OCI-LY7 (cell line): Measurements from ENCODE around the gene BCAR3.

ENCODE experiments used
- EZH2phosphoT487 ChIP-seq: fragments of 200-600 bp; sonication (generic); IDR thresholded peaks from 2 replicates; pipeline ENCODE4 v1.6.1; 2018; ENCODE audit warnings: low read depth, borderline replicate concordance, mild to moderate bottlenecking, mixed run types, antibody characterized with exemption, low read length, moderate library complexity, mixed read lengths
- TF ChIP-seq, protein P1 (sequence below): fragments of 200-600 bp; sonication (generic); conservative IDR thresholded peaks from 2 replicates; pipeline ENCODE4 v1.5.1; 2014; ENCODE audit warnings: mild to moderate bottlenecking, antibody characterized with exemption, low read length, moderate library complexity, mixed read lengths

DNA sequence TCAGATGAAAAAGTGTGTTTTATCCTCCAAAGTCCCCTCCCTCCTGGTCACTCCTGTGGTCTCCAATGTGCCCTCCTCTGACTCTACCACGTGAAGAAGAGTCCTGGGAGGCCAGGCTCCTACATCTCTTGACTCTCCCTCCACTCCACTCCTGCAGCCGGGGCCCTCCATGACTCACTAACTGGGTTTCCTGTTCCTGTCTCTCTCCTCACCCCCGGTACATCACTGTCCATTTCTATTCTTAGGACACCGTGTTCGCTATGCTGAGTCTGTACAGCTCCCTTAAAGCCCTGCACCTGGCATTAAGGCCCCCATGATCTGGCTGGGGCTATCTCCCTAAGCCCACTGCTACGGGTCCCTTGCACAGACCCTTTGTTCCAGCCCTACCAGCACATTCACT is 93.4 kb downstream of the BCAR3 start:
- TF ChIP-seq, protein P1, sequence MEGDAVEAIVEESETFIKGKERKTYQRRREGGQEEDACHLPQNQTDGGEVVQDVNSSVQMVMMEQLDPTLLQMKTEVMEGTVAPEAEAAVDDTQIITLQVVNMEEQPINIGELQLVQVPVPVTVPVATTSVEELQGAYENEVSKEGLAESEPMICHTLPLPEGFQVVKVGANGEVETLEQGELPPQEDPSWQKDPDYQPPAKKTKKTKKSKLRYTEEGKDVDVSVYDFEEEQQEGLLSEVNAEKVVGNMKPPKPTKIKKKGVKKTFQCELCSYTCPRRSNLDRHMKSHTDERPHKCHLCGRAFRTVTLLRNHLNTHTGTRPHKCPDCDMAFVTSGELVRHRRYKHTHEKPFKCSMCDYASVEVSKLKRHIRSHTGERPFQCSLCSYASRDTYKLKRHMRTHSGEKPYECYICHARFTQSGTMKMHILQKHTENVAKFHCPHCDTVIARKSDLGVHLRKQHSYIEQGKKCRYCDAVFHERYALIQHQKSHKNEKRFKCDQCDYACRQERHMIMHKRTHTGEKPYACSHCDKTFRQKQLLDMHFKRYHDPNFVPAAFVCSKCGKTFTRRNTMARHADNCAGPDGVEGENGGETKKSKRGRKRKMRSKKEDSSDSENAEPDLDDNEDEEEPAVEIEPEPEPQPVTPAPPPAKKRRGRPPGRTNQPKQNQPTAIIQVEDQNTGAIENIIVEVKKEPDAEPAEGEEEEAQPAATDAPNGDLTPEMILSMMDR: no peak
- TF ChIP-seq EZH2phosphoT487: no peak
